GM18499 (cell line): Measurements from ENCODE around the gene MTMR11.
"Not testable (repeated sequence)": the region's sequence is repeated elsewhere in the genome, so short reads cannot be mapped to it uniquely, and the experiment has no call there.

Experiments
- ATAC-seq: cut with Tn5 transposase; IDR thresholded peaks from one replicate; pipeline ENCODE4 v1.9.1; 2021; ENCODE audit warnings: moderate number of reproducible peaks; ENCODE audit not compliant: insufficient read depth, unreplicated experiment

MTMR11 gene

DNA sequence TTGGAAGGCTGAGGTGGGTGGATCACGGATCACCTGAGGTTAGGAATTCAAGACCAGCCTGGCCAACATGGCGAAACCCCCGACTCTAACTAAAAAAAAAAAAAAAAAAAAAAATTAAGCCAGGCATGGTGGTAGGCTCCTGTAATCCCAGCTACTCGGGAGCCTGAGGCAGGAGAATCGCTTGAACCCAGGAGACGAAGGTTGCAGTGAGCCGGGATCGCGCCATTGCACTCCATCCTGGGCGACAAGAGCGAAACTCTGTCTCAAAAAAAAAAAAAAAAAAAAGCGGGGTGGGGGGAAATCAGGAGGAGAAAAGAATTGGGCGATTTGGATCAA lies 2.0 kb upstream of the MTMR11 start:
- not testable (repeated sequence) for ATAC-seq

DNA sequence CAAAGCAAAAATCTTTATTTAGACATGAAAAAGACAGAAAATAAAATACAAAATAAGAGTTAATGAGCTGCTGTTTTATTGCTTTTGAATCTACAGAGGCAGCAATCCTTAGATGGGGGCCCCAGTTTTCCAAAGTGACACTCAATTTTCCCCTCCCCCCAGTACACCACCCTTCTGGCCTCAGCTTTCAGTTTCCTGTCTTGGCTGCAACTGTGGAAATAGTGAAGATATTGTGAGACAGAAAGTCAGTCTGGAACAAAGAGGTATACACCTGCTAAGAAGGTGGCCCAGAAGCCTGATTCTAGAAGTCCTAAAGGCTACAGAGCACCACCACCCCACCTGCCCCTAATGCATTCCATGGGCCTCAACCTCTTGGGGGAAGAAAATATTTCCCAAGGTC lies 1.1 kb upstream of the MTMR11 start:
- no peak for ATAC-seq

DNA sequence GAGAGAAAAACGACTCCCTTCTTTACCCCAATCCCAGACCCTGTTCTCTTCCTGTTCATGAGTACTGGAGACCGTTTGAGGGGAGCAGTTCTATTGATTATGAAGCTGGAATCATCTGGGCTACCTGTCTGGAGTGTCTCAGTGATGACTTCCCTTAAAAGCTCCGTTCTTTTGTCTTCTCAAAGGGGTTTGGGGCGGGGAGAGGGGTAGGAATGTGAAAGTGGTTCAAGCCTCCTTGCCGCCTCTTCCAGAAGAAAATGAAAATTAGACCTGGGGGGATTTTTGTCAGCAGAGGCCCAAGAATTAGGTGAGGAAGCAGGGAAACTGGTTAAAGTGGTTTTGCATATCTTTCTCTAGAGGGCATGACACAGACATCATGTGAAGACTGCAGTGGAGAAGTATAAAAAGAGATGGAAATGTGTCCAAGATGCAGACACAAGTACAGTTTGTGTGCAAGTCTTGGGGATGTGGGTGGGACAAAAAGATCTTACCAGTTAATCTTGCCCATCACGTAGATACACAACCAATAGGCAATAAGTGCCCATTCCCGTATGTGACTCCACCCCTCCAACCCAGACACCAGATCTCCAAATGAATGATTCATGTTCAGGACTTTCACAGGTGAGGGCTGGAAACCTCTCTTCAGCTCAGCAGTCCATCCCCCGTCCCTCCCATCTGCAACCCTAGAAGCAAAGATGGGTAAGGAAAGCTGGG lies 470 bp upstream of the MTMR11 start:
- no peak for ATAC-seq

DNA sequence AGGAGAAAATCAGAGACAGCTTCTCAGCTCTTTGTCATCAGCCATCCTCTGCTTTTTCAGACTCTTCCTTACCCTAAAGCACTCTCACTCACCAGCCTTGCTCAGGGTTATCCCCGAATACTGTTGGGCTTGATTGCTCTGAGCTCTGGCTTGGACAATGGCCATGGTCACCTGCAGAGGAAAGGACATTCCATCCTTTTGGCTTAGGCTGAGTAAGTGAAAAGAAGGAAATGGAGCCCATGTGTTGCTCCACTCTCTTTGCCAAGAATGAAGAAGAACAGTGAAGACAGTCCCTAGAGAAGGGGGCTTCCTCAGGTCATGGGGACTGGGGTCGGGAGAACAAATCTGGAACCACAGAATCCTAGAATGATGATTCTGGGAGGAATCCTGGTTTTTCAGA lies 2.3 kb downstream of the MTMR11 start:
- no peak for ATAC-seq

DNA sequence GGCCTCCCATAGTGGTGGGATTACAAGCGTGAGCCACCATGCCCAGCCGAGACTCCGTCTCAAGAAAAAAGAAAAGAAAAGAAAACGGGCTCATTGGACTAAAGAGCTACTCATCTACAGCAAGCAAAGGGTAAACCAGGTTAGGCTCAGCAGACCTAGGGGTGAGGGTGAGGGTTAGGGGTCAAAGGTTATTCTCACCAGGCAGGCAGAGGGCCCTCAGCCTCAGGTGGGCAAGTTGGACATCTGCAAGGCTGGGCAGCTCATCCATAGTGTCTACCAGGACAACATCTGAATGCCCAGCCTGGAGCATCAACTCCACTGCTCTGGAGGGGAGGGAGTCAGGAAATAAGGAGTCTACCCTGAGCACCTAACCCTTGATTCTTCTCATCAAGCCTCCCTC lies 3.5 kb downstream of the MTMR11 start:
- ATAC-seq = no peak

DNA sequence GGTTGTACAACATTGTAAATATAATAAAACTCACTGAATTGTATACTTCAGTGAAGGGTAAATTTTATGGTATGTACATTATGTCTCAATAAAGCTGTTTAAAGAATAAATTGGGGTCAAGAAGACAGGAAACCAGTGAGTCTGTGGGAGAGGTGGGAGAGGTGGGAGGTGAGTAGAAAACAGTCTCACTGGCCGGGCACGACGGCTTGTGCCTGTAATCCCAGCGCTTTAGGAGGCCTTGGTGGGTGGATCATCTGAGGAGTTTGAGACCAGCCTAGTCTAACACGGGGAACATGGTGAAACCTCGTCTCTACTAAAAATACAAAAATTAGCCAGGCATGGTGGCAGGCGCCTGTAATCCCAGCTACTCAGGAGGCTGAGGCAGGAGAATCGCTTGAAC lies 4.2 kb downstream of the MTMR11 start:
- no peak for ATAC-seq

DNA sequence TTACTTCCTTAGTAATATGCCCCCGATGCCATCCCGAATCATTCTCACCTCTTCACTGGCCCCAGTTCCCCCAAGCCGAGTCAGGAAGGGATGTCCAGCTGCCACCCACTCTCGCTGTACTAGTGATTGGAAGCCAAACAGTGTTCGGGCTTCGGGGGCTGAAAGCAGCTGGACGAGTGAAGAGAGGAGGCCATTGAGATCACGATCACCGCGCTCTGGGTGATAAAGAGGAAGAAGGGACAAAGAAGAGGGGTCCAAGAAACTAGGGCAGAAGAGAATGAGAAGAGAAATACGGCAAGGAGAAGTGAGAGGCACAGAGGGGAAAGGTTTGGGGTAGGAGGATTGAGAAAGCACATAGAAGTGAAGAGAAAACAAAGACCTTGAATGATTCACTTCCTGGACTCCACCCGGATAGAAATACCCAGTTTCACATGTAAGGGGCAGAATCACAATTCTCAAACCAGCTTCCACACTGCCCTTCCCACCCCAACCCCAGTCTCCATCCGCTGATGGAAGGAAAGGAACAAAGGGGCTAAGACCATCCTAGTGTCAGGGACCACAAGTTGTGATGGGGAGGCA lies 5.4 kb downstream of the MTMR11 start:
- no peak for ATAC-seq

DNA sequence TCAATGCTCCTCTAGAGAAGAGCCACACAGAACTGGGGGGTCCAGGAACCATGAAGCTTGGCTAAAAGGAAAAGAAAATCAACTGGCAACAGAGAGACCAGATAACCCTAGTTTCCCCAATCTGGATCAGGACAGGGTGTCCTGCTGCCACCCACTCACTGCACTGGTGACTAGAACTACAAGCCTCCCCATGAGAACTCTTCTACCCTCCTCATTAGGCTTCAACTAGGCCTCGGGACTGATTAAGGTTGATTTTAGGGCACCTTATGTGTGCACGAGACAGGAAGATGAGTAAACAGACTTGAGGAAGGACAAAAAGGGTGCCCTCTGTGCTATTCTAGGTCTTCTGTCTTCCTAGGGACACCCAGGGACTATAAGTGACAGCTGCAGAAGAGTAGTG lies 6.8 kb downstream of the MTMR11 start:
- ATAC-seq = no peak

DNA sequence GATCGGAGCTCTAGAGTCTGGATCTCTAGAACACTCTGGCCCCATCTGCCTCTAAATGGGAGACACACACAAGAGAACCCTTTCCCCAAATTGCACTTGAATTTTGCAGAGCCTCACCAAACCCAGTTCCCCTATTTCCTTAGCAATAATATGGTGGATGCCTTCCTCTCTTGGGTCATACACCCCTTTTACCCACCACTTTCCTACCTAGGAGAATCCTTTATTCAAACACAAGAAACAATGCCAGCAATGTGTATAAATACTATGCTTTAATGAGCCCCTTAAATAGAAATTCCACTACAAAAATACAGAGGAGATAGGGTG lies 8.3 kb downstream of the MTMR11 start:
- ATAC-seq = no peak

DNA sequence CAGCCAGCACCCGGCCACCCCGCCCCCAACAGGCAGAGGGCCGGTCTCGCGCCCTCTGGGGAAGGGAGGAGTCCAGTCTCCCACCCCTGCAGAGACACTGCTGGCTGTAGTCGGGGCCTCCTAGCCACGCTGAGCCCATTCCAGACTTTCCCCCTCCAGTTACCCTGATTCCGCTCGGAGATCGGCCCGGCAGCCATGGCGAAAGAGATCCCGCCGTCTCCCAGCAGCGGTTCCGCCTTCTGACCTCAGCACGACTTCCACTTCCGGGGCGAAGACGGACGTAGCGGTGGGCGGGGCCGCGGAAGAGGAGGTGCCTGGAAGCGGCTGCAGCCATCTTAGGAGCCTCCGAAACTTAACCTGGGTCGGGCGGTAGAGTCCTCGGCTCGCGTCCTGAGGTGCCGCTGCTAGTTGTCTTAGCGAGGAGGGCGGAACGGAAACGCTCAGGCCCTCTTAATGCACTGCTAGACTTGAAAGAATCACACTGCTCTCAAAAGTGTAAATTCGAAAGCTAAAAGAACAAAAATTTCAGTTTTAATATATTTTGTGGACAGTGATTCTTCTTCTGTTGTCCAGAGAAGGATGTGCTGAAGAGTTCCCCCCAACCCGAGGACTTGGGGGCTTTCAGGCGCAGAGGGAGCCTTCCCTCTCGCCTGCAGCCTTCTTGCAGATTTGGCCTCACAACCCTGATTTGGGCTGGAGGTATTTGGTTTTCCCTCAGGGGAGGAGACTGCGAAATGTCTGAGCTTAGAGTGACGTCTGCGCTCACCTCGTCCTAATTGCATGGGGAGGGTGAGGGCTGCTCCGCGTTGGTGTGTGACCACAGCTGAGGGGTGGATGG lies 8.9 kb downstream of the MTMR11 start, which contains the start of gene SF3B4:
SF3B4 (minus strand) TSS at position 241 of the 838 bp plus-strand sequence; CDS start at position 197, 44 bp downstream.
- no peak for ATAC-seq

DNA sequence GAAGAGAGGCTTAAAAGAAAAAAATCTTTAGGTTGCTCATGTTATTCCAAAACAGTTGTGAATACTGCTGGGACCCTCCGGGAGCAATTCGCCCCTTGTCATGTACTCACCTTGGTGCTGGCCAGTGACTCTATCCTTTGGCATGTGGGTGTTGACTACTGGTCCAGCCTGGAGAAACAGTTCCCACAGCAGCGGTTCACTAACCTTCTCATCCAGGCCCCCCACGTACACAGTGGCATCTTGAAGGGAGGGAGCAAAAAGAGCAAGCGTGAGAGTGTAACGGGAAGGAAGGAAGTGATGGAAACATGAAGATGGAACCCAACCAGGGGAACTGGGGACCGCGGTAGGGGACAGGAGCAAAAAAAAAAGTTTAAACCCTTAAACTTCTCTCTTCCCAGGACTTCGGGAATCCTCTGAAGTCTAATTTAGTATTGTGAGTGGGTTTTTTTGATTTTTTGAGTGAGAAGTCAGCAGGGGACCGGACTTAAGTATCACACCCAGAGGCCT lies 9.6 kb downstream of the MTMR11 start:
- ATAC-seq = no peak

DNA sequence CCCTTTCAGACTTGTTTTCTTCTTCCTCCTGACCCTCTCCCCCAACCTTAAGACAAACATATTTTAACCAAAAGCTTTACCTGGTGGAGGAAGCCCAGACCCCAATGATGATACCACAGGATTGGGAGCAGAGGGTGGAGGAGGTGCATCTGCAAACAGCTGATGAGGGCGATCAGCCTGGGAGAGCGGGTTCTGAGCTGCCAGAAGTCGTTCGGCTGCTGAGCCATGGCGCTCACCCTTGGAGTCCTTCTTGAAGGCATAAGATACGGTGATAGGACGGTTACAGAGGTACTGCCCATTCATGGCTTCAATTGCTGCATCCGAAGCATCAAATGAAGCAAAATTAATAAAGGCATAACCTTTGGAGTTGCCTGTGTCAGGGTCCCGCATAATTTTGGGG lies 10.4 kb downstream of the MTMR11 start:
- ATAC-seq = no peak

DNA sequence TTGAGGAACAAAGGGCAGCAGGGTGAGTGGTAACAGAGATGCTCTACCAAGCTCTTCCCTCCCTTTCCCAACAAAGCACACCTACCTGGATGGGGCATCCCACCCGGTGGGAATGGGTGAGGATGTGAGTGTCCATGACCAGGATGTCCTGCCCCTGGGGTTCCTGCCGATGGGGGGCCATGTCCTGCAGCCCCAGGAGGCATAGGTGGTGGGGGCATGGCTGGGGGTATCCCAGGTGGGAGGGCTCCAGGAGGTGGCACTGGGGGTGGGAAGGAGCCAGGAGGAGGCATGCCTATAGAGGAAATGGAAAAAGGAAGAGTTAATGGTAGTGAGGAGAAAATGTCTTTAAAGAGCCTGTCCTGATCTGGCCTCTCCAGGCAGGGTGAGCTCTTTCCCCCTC lies 10.9 kb downstream of the MTMR11 start:
- no peak for ATAC-seq

DNA sequence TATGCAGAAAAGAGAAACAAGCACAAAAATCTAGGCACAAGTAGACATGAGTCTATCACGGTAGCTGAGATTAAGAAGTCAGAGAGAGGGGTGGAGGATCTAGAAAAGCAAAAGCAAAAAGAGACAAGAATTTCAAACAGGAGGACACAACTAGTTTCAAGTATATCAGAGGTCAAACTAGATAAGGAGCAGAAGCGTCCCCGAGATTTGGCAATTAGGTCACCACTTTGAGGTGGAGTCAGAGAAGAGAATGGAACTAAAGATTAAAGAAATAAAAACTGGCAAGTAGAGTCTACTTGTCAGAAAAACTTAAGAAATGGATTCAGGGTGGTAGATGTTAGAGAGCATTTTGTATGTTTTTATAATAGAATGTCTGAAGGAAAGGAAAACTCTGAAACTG lies 11.3 kb downstream of the MTMR11 start:
- ATAC-seq = no peak

DNA sequence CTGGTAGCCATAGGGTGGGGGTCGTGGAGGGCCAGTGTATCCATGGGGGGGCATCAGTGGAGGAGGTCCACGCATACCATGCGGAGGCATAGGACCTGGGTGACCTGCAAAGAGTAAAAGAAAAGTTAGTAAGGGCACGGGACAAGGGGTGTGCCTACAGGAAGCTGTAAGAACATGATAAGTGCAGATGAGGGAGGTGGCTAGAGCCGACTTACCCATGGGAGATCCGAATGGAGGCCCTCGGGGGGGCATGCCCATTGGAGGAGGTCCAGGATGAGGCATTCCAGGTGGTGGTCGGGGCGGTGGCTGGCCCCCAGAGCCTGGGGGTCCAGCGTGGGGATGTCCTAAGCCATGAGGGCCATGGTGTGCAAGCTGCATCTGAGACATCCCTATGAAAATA lies 13.1 kb downstream of the MTMR11 start:
- no peak for ATAC-seq

DNA sequence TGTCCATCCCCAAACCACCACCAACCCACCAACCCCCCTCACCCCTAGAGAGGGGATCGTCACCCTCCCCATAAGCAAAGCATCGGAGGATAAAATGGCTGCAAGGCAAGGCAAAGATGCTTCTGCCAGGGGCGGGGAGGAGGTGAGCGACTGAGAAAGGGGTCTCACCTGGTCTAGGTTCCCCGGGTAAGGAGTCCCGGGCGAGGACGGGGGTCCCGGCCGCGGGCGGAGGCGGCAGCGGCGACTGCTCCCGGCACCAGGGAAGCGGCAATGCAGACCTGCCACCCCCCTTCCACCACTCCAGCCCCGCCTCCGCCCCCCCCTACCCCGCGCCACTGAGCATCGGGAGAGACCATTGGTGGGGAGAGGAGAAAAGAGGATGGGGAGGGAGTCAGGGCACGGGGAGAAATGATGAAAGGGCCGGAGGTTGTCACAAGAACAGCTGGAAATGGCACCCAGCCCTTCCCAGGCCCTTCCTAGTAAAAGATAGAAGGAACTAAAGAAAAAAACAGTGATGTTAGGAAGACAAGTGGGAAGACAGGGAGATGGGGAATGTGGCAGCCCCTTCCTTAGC lies 19.0 kb downstream of the MTMR11 start, which contains the start of gene SV2A:
SV2A (minus strand) TSS at position 274 of the 574 bp plus-strand sequence. CDS start 4,004 bp downstream, outside the sequence.
- no peak for ATAC-seq

DNA sequence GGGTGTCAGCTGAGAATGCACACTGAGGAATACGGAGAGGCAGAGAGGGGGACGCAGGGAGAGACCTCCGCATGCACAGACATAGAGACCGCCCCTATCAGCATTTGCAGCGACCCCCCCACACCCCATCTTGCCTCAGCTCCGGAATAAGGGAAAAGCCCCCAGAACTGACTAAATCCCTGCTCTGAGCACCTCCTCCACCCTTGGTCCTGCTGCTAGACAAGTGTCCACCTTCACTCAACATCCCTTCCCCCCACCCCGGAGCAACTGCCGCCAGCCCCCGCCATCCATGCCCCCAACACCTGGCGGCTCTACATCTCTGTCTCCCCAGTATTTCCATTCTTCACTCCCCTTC lies 19.8 kb downstream of the MTMR11 start:
- no peak for ATAC-seq

DNA sequence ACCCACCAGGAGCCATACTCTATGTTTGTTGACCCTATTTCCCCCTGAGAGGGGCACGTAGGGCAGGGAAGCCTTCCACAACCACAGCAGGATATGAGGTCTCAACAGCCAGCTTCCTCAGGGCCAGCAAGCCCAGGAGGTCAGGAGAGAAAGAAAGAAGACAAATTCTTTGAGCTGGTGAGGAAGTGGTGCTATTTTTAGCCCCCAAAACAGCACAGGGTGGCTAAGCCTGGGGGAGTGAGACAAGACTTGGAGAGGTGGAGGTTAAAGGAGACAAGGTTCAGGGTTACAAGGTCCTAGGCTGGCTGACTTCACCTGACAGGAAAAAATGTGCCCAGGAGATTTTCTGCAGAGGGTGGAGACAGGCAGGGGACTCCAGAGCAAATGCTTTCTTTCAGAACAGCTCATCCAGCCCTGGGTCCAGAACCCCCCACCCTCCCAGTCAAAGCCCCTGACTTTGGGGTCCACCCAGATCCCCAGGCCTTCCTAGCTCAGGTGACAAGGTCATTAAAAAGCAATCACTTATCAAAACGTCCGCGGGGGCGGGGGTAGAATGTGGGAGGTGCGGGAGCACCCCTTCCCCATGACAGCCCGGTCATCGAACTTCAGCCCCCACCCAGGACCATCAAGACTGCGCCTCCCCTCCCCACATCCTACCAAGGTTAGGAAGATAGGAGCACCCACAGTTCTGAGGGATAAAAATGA lies 20.3 kb downstream of the MTMR11 start:
- no peak for ATAC-seq

DNA sequence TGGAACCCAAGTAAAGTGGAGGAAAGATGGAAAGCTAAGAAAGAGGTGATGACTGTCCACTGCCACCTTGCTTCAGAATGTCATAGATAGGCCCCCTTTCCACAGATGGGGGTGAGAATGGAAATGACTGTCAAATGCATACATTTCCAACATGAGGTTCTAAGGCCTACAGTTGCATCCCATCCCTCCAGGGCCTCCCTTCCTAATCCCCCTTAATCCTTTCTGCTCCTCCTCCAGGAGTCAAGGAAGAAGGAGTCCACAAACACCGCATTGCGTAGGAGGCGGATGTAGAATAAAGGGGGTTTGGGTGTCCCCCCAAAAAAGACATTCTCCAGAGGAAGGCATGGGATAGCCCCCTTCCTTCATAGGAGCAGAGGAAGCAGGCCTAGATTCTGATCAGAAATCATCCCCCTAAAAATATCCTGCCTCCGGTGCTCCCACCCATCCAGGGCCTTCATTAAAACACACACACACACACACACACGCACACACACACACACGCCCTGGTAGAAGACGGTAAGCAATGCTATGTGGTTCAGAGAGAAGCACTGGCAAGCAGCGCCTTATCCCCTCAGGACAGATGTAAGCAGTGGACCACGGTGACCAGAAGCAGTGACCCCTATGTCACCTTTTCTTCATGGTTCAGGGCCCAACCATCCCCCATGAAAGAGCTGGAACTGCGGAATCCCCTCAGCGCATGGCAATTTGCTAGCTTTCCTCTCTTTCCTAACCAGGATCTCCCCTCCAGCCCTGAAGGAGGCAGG lies 21.1 kb downstream of the MTMR11 start:
- no peak for ATAC-seq

DNA sequence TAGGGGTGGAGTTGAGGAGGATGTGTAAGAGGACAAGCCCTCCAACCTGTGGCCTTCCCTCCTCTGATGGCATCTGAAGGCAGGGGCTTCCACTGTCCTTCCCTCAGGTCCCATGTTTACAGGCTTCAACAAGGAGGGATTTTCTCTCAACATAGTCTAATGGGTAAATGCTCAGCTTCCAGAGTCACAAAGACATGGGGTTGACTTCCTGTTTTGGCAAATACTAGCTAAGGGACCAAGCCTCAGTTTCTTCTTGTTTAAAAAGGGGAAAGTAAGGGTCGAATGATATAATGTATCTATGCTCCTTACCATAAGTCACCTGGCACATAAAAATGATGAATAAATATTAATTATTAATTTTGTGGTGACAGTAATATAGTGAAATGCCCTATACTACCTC lies 22.1 kb downstream of the MTMR11 start:
- no peak for ATAC-seq
